Thoracic aorta (tissue), 2 donors: Measurements from ENCODE around the gene CNNM2. TPM values are rescaled to one million over a fixed set of nuclear protein-coding genes. Genes with fewer than 3 reads are reported as not detected.
"Not testable (repeated sequence)": the region's sequence is repeated elsewhere in the genome, so short reads cannot be mapped to it uniquely, and the experiment has no call there.

Experiments
- ATAC-seq: fragments of 150-250 bp; one replicate; pipeline ENCODE4 v1.8.0; 2017; ENCODE audit warnings: low read depth; ENCODE audit not compliant: insufficient number of reproducible peaks, low FRiP score
- DNase-seq: peaks from one replicate; pipeline ENCODE4 v3.0.0-alpha.2; 2020; ENCODE audit warnings: low spot score
- H3K27ac ChIP-seq, 2 donors: fragments of 200-600 bp; sonication (generic); 1 replicate in 1 of 2; 2 replicates in 1 of 2; pipeline ENCODE4 v1.5.1; 2016; ENCODE audit warnings: mild to moderate bottlenecking in 2 of 2, moderate library complexity in 2 of 2
- H3K27me3 ChIP-seq: fragments of 200-600 bp; sonication (generic); replicated peaks from 2 replicates; pipeline ENCODE4 v1.6.0; 2016; ENCODE audit warnings: mild to moderate bottlenecking; ENCODE audit not compliant: insufficient read depth
- H3K36me3 ChIP-seq: fragments of 200-600 bp; sonication (generic); one replicate; pipeline ENCODE4 v1.5.1; 2016
- H3K4me1 ChIP-seq, 2 donors: fragments of 200-600 bp; sonication (generic); 1 replicate in 1 of 2; 2 replicates in 1 of 2; pipeline versions ENCODE4 v1.5.1 to v1.6.0; 2016; ENCODE audit warnings: low read depth in 2 of 2, mild to moderate bottlenecking in 1 of 2; ENCODE audit not compliant: control insufficient read depth in 1 of 2
- H3K4me3 ChIP-seq: fragments of 200-600 bp; sonication (generic); 2 replicates; pipeline ENCODE4 v1.5.1; 2016; ENCODE audit warnings: mild to moderate bottlenecking
- H3K9me3 ChIP-seq: fragments of 200-600 bp; sonication (generic); 2 replicates; pipeline ENCODE4 v1.5.1; 2016
- total RNA-seq, 2 donors: library from RNA; depleted of rRNA; stranded (reverse); fragments of >200 nt; gene quantifications; one replicate each; pipeline versions ENCODE4 v1.1.0 to v1.2.3, GENCODE V29; 2016
- TF ChIP-seq, protein P1 (sequence below): fragments of 200-600 bp; sonication (generic); IDR thresholded peaks from one replicate; pipeline ENCODE4 v1.5.1; 2019; ENCODE audit warnings: antibody characterized with exemption

The CNNM2 gene
- total RNA-seq, 2 donors from 2014 or later: 12.2 to 24.5 TPM

DNA sequence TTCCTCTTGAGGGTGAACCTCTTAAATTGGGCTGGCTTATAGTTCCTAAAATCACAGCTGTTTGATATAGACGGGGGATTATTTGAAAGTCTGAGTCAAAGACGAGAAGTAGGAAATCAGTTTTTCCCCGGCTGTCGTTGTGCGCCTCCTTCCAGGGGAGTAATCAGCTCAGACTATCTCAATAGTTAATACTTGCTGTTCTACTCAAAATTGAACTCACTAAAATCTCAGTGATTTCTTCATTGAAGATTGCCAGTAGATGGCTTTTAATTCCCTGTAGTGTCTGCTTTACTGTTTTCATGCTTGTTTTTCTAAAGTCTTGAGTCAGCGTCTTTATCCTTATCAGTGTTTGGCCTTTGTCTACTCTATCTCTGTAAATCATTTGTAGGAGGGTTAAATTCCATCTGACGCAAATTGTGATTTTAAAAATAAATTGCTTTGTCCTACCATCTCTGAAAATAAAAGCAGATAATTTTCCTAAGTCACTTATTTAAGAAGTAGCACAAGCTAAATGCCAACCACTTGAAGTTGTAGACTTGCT, 47.3 kb downstream of the CNNM2 start:
- H3K4me3 ChIP-seq: no peak overlapping the region
- no peak overlapping the region for H3K27ac ChIP-seq
- no peaks in the 10 kb centered on the region for H3K36me3 ChIP-seq
- ATAC-seq (no peak), DNase-seq (no peak)
- TF ChIP-seq, protein P1, sequence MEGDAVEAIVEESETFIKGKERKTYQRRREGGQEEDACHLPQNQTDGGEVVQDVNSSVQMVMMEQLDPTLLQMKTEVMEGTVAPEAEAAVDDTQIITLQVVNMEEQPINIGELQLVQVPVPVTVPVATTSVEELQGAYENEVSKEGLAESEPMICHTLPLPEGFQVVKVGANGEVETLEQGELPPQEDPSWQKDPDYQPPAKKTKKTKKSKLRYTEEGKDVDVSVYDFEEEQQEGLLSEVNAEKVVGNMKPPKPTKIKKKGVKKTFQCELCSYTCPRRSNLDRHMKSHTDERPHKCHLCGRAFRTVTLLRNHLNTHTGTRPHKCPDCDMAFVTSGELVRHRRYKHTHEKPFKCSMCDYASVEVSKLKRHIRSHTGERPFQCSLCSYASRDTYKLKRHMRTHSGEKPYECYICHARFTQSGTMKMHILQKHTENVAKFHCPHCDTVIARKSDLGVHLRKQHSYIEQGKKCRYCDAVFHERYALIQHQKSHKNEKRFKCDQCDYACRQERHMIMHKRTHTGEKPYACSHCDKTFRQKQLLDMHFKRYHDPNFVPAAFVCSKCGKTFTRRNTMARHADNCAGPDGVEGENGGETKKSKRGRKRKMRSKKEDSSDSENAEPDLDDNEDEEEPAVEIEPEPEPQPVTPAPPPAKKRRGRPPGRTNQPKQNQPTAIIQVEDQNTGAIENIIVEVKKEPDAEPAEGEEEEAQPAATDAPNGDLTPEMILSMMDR: no peak
- no peaks in the 10 kb centered on the region for H3K9me3 ChIP-seq
- H3K27me3 ChIP-seq: no peaks in the 10 kb centered on the region
- H3K4me1 ChIP-seq: peaks cover 0 to 5% of the 10 kb centered on the region in 2 donors

DNA sequence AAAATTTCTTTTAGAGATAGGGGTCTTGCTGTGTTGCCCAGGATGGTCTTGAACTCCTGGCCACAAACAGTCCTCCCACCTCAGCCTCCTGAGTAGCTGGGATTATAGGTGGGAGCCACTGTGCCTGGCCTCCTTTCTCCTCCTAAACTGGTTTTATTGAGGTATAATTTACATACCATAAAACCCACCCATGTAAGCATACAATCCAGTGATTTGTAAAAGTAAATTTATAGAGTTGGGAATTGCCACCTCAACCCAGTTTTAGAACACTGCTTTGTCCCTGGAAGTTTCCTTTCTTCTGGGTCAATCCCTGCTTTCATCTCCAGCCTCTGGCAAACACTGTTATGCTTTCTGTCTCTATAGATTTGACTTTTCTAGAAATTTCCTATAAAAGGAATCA, 49.0 kb downstream of the CNNM2 start:
- TF ChIP-seq, protein P1: no peak
- ATAC-seq (no peak), DNase-seq (no peak)
- H3K9me3 ChIP-seq: no peaks in the 10 kb centered on the region
- H3K27me3 ChIP-seq: no peaks in the 10 kb centered on the region
- no peak overlapping the region for H3K4me3 ChIP-seq
- no peak overlapping the region for H3K27ac ChIP-seq
- no peaks in the 10 kb centered on the region for H3K36me3 ChIP-seq
- H3K4me1 ChIP-seq: peaks cover 0 to 5% of the 10 kb centered on the region in 2 donors

DNA sequence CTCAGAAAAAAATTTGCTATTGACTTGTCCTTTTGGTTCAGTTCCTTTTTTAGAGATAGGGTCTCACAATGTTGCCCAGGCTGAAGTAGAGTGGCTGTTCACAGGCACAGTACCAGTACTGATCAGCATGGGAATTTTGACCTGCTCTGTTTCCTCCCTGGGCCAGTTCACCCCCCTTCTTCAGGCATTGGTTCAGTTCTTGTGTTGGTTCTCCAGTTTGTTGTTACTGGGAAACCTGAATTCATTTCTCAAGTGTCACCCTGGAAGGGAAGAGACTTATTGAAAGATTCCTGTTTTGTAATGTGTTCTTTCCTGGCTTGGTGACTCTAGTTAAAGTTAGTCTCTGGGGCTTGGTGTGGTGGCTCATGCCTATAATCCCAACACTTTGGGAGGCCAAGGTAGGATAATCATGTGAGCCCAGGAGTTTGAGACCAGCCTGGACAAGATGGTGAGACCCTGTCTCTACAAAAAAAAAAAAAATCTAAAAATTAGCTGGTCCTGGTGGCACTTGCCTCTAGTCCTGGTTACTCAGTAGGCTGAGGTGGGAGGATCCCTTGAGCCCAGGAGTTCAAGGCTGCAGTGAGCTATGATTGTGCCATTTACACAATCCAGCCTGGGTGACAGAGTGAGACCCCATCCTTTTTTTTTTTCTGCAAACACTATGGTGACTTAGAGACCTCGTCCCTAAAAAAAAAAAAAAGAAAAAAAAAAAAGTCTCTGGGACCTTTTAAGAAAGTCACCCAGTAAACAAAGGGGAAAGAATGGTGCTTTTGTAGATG, 52.7 kb downstream of the CNNM2 start:
- peaks cover 0 to 8% of the 10 kb centered on the region in 2 donors for H3K4me1 ChIP-seq
- TF ChIP-seq, protein P1: no peak
- H3K27ac ChIP-seq: no peak overlapping the region
- no peak for ATAC-seq
- no peaks in the 10 kb centered on the region for H3K9me3 ChIP-seq
- no peak overlapping the region for H3K4me3 ChIP-seq
- H3K36me3 ChIP-seq: no peaks in the 10 kb centered on the region
- no peak for DNase-seq
- no peaks in the 10 kb centered on the region for H3K27me3 ChIP-seq

DNA sequence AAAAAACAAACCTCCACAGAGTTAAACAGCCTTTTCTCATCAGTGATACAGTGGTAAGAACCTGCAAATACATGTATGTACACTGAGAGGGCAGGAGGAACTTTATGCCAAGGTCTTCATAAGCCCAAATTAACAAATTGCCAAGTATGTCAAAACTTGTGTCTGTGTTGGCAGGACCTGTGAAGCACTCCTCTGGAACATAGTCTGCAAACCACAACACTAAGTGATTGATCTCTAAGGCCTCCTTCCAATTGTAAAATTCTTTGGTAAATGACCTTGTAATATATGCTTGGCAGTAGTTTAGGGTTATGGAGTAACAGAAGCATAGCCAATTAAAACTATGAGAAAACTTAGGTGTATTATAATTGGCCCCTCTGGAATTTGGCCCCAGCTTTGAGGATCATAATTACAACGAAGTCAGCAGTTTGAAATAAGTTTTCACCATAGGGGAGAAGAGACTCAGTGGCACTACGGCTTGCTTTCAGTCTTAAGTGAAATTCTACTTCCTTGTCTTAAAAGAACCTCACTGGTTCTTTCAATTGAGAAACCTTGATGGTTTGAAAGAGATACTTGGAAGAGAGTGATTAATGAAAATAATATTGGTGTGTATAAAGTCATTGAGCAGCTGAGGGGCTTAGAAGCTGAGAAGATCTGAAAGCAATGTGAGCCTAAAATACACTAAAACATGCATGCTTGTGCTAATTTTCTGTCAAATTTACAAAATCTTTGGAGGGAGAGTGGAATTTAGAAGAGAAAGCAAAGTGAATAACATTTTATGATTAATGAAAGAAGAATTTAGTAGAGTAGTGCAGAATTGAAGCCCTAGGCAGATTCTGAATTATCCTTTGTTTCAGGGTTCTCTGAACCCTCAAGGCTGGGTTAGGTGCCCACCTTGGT, 57.6 kb downstream of the CNNM2 start:
- no peak for ATAC-seq
- H3K27ac ChIP-seq: peak overlapping the region; percentile 26 to 27
- H3K9me3 ChIP-seq: no peaks in the 10 kb centered on the region
- no peak for DNase-seq
- TF ChIP-seq, protein P1: no peak
- no peaks in the 10 kb centered on the region for H3K27me3 ChIP-seq
- H3K4me1 ChIP-seq: peaks cover 0 to 20% of the 10 kb centered on the region in 2 donors
- H3K36me3 ChIP-seq: no peaks in the 10 kb centered on the region
- H3K4me3 ChIP-seq: peak overlapping the region; percentile 42

DNA sequence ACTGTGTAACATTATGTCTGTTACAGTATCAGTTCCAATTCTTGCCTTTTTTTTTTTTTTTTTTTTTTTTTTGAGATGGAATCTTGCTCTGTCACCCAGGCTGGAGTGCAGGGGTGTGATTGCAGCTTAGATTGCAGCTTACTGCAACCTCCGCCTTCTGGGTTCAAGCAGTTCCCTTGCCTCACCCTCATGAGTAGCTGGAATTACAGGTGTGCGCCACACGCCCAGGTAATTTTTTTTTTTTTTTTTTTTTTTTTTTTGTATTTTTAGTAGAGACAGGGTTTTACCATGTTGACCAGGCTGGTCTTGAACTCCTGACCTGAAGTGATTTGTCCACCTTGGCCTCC, 58.3 kb downstream of the CNNM2 start:
- H3K4me3 ChIP-seq, H3K9me3 ChIP-seq, H3K27me3 ChIP-seq, H3K36me3 ChIP-seq, DNase-seq, ATAC-seq: not testable (repeated sequence)
- Histone ChIP-seq H3K27ac (peak overlapping the region in 1 of 2 donors; percentile 27), H3K4me1 (peaks cover 0 to 22% of the 10 kb centered on the region in 2 donors)
